Coronary artery (tissue), 2 donors: ENCODE data around the gene C10orf88.
"Not testable (repeated sequence)": the region's sequence is repeated elsewhere in the genome, so short reads cannot be mapped to it uniquely, and the experiment has no call there.

ENCODE experiments used
- DNase-seq: peaks from one replicate; pipeline ENCODE4 v3.0.0-alpha.2; 2017; ENCODE audit warnings: low spot score
- H3K27ac ChIP-seq, 2 donors: fragments of 200-600 bp; sonication (generic); one replicate each; pipeline ENCODE4 v1.5.1; 2016 to 2019
- H3K4me3 ChIP-seq: fragments of 200-600 bp; sonication (generic); 2 replicates; pipeline ENCODE4 v1.5.1; 2016; ENCODE audit warnings: mild to moderate bottlenecking, moderate library complexity
- TF ChIP-seq, protein P1 (sequence below): fragments of 200-600 bp; sonication (generic); IDR thresholded peaks from one replicate; pipeline ENCODE4 v1.5.1; 2019; ENCODE audit warnings: antibody characterized with exemption

C10orf88 gene

GRCh38 chr10:122939133-122939855, 14.7 kb downstream of the C10orf88 start:
- TF ChIP-seq, protein P1, sequence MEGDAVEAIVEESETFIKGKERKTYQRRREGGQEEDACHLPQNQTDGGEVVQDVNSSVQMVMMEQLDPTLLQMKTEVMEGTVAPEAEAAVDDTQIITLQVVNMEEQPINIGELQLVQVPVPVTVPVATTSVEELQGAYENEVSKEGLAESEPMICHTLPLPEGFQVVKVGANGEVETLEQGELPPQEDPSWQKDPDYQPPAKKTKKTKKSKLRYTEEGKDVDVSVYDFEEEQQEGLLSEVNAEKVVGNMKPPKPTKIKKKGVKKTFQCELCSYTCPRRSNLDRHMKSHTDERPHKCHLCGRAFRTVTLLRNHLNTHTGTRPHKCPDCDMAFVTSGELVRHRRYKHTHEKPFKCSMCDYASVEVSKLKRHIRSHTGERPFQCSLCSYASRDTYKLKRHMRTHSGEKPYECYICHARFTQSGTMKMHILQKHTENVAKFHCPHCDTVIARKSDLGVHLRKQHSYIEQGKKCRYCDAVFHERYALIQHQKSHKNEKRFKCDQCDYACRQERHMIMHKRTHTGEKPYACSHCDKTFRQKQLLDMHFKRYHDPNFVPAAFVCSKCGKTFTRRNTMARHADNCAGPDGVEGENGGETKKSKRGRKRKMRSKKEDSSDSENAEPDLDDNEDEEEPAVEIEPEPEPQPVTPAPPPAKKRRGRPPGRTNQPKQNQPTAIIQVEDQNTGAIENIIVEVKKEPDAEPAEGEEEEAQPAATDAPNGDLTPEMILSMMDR = no peak
- Histone ChIP-seq H3K4me3 (no peak overlapping the region), H3K27ac (no peak overlapping the region)
- no peak for DNase-seq

GRCh38 chr10:122931088-122931906, 22.7 kb downstream of the C10orf88 start:
- Histone ChIP-seq H3K4me3 (no peak overlapping the region), H3K27ac (no peak overlapping the region)
- no peak for DNase-seq
- TF ChIP-seq, protein P1 = no peak

- Histone ChIP-seq H3K27ac (no peak overlapping the region), H3K4me3 (no peak overlapping the region)
- DNase-seq = no peak
- TF ChIP-seq, protein P1 = no peak
These were observed 23.9 kb downstream of the C10orf88 start for GRCh38 chr10:122930140-122930539.

DNA sequence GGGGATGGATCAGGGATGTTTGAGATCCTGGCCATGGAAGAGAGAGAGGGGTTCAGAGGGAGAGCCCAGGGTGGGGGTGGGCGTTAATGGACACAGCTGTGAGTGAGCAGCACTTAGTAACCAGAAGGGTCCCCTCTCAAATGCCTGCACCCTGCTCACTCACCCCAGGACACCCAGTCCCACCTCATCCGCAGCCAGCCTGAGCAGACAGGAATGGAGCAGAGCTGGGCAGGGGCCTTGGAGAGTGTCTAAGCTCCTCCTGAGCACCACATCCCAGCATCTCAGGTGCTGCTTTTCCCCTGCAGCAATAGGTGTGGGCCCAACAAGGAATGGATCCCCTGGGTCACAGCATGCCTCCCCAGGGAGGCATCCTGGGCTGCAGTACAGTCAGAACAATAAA, 38.3 kb downstream of the C10orf88 start:
- TF ChIP-seq, protein P1 = no peak
- no peak for DNase-seq
- Histone ChIP-seq H3K4me3 (no peak overlapping the region), H3K27ac (no peak overlapping the region)

DNA sequence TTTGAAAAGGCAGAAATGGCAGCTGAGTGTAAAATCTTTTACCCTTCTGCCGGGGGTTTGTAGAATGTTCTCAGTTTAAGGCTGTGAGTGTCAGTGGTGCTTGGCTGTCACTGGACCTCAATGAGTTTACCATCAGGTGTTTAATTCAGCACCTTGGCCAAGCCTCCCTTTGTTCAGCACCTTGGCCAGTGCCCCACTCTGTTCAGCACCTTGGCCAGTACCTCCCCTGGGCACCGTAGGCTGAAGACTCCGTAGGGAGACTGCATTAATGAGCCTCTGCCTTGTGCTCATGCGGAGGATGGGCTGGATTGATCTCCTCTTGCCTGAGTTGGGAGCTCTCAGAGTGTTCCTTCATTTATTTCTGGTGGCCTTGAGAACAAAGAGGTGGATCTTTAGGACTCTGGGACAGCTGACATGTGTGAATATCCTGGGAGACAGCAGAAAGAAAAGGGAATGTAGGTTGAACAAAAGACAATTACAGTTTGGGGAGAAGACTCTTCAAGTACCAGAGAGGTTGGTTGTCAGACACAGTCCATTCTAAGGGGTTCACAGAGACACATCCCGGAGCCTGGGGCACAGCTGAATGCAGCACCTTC, 42.0 kb downstream of the C10orf88 start:
- DNase-seq = no peak
- Histone ChIP-seq H3K27ac (no peak overlapping the region), H3K4me3 (no peak overlapping the region)
- TF ChIP-seq, protein P1 = no peak

DNA sequence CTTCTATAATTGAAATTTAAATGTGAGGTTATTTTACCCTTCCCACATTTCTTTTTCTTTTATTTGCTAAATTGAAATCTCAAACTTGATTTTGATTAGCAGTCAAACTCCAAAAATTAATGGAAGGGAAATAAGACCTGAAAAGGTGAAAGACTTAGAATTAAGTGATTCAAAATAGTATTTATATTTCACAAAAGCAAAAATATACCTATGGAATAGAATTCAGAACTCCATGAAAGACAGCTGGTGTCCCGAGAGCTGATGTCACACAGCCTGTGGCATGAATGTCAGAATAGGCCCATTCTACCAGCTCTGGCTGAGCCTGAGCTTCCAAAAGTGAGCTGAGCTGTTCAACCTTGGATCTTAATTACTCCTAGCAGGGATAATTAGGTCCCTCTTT, 43.7 kb downstream of the C10orf88 start, which contains the start of gene FAM24A:
Gene FAM24A, plus strand, starts transcription at position 301 of the 400 bp plus-strand sequence. CDS start 1,025 bp downstream, outside the sequence.
- Histone ChIP-seq H3K27ac (no peak within 1 kb of the TSS), H3K4me3 (no peak within 1 kb of the TSS)
- no peak for DNase-seq
- TF ChIP-seq, protein P1 = no peak

DNA sequence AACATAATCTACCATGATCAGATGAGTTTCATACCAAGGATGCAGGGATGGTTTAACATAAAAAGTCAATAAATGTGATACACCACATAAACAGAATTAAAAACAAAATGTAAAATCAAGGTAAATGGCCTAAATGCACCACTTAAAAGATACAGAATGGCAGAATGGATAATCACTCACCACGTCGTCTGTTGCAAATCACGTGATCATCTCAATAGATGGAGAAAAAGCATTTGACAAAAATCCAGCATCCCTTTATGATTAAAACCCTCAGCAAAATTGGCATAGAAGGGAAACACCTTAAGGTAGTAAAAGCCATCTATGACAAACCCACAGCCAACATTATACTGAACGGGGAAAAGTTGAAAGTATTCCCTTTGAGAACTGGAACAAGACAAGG, 50.2 kb downstream of the C10orf88 start:
- not testable (repeated sequence) for H3K4me3 ChIP-seq, DNase-seq, H3K27ac ChIP-seq
